ENCODE data around the gene MED10. TPM values are rescaled to one million over a fixed set of nuclear protein-coding genes. Genes with fewer than 3 reads are reported as not detected.

Gene MED10
- total RNA-seq, 1 experiment from 2014 or later: 40.2 TPM

DNA sequence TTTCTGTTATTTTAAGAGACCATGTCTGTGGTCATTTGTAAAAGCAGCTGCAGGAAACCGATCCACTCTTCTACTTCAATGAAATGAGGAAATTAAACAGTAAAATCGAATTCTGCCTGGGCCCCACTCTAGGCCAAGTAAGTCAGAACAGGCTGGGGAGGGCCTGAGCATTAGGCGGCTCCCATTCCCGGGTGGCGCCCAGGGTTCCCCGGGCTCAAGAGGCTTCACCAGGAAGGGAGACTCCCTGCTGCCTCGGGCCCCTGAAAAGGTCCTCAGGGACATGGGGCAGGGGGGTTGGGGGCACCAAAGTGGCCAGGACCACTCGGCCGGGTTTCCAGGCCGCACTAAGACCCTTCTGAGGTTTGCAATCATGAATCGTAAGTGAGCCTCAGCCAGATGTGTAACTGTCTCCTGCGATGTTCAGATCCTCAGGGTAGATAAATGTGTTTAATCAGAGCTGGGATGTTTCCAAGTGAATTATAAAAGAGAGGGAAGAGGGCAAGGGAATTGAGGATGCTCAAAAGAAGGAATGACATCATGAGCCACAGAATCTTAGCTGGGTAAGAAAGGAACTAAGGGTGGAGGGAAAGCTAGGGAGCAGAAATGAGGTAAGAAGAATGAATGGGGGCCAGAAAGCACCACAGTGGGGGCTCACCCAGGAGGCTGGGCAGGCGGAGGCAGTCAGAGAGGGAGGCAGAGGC lies 24.6 kb downstream of the MED10 start:
- DNase-seq (ENCODE audit: low read depth): no peak

DNA sequence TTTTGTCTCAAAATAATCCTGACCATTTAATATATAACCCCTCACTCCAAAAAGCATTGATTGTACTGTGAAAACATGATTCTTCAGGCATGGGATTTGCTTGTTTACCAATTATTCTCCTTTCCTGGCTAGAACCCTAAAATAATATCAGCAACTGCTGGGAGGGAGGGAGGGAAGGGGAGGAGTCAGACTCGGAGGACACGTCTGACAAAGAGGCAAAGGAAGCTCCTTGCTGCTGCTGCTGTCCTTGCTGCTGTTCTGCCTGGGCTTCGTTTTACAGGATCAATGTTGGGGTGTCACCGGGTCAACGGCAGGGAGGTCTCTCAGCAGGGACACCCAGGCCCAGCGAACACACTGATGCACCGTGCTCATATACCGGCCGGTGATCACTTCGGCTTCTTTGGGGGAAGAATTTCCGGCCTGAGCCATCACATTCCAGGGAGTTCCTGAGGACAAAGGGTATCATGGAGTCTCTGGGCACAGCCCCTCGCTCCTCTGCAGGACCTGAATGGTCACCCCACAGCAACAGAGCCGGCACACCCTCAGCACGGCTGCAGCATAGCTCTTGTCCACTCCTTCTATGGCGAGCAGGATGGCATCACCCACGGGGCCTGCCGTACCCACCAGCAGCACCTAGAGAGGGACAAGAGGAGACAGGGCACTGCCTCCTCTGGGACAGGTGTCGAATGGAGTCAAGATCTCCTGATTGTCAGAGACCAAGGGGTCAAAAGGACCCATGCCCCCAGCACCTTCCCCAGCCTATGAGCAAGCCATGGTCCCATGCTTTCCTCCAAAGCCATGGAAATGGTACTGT lies 27.9 kb downstream of the MED10 start:
- no peak for DNase-seq (ENCODE audit: low read depth)

DNA sequence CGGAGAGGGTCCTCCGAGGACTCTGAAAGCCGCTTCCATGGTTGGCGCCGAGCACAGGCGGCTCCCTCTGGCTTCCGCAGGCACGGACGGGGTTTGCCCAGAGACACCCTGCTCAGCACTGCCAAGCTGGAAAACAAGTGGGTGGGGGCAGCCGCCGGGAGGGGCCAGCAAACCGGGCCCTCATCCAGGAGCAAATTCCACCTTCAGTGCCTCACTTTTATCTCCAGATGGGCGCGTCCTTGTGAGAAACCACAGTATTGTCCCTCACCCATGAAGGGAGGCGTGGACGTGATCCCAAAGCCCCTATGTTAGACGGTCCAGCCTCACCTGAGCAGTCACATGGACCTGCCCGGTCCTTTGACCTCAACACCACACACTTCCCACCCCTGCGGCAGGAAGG lies 29.0 kb downstream of the MED10 start:
- DNase-seq (ENCODE audit: low read depth): no peak

DNA sequence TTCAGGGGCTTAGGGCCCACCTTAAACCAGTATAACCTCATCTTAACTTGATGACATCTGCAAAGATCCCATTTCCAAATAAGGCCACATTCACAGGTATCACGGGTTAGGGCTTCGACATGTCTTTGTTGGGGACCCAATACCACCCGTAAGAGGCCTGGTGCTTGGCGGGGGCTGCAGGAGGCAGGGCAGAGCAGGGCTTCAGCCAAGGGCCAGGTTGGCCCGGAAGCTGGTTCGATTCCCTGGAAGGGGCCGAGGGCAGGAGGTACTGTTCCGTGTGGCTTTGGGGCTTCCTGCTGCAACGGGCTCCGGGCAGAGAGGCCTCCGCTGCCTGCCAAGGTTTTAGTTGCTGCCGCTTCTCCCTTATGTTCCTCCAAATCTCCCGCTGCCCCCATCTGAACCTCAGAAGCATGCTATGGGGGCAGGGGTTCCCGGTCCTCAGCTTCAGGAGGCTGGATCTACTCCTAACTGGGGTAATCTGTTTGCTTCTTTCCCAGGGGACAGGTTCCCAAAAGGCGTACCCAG lies 29.8 kb downstream of the MED10 start:
- no peak for DNase-seq (ENCODE audit: low read depth)

DNA sequence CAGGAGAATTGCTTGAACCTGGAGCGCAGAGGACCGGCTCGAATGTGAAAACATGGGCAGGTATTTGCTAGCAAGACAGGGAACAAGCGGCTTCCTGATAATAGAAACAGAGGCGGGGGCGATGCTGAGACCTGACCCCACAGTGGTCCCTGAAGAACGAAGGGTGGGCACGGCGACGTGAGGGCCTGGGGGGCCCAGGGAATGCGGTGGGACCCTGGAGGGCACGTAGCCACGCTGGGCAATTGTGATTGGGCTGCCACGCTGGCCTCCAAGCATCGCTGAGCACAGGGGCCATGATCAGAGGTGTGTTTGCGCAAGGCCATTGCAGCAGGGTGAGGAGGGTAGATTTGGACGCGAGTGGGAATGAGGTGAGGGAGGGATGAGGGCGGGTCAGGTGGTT lies 30.7 kb downstream of the MED10 start:
- no peak for DNase-seq (ENCODE audit: low read depth)

DNA sequence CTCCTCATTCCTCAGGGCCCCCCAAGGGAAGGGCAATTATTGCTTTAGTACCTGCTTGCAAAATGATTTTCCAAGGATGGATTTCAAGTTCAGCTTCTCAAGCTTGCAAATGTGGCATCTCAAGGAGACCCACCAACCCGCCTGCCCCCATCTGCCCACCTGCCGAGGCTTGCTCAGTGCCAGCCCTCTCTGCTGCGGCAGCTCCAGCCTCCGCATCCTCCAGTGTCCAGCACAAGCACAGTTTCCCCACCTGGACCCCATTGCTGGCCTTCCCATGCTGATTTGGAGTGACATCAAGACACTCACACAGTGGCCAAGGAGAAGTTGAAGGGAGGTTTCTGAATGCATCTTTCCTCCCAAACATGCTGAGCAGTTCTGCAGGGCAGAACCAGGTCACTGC lies 31.2 kb downstream of the MED10 start:
- no peak for DNase-seq (ENCODE audit: low read depth)

DNA sequence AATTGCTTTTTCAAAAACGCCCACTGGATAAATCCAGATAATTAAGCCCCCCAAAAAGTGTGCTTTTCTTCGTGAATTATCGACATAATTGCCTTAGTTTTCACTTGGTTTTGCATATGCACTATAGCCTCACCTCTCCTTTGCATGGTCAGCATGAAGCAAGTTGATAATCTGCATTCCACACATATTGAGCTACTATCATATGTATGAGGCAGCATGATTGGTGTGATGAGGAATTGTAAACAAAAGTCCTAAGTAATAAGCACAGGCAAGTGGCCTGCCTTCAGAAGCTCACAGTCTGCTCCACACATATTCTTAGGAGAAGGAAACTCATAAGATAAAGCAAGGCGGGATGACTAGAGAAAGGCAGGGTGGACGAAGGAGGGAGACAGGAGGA lies 33.8 kb downstream of the MED10 start:
- DNase-seq (ENCODE audit: low read depth): no peak

DNA sequence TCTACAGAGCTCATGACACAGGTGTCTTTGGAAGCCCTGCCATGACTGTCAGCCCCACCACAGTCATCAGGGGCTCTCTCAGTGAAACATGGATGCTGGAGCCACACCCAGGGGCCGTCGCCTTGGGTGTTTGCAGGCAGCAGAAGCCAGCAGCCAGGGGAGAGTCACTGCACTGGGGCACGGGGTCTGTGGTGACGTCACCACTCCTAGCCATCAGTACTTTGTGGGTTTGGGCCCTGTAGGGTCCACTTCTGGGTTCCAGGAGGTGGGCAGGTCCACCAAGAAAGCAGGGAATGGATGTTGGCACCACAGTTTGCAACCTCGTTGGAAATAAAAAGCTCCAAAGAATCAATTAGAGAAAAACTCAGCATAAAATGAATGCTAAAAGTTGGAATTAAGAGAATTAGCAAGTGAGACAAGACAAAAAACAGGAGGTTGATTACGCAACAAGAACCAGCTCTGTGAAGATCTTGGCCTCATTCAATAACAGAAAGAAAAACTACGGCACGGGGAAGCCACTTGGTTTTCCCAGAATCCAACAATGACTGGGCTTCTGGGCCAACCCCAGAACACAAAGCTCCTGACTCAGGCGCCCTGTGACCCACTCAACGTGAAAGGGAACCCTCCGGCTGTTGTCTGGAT lies 34.3 kb downstream of the MED10 start:
- no peak for DNase-seq (ENCODE audit: low read depth)

DNA sequence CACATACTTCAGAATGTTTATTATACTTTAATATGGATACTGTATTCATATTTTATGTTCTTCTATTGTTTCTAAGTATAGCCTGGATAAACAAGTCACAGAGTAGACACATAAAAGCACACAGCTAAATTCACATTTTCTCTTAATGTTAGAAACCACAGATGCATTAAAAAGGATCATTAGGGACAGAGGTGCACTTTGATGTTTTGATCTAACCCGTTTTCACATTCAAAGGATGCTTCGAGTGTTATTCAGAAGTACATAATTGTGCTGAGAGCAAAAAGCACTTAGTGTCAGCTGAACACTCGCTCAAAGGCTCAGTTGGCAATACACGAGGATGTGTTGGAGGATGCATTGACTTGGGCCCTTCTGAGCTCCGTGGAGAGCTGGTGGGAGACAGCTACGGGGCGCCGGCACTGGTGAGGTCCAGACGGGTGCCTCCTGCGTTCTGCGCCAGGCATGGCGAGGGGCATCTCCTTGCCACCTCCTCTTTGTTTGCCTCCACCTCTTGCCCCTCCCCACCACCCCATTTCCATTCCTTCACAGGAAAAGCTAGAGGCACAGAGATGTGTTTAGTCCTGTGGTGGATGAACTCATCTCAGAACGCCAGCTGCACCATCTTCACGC lies 35.5 kb downstream of the MED10 start:
- DNase-seq (ENCODE audit: low read depth): no peak

DNA sequence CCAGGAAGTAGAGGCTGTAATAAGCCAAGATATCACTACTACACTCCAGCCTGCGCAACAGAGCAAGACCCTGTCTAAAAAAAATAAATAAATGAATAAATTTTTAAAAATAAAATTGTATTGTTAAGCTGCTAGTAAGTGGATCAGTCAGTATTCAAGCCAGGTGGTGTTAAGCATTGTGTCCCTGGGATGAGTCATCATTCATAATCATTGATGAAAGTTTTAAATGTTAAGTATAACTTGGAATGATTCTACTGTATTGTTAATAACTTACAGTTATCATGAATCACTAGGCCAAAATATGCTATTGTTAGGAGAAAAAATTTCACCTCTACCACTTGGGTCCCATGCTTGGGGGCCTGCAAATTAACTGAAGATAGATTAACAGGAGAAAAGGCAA lies 38.2 kb downstream of the MED10 start:
- DNase-seq (ENCODE audit: low read depth): no peak

DNA sequence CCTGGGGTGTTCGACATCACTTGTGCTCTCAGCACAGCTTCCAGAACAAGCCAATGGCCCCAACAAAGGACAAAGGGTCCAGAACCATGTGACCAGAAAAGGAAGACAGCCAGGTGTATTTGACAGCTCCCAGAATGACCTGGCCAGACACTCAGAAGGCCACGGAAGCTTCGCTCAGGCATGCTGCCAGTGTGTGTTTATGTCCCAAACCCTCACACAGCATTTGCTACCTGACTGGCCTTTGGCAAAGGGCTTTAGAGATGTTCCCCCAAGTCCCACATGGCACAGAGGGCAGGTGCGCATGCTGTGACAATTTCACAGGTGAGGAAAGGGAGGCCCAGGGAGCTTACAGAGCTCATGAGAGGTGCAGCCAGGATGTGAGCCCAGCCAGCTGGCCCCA lies 39.5 kb downstream of the MED10 start:
- no peak for DNase-seq (ENCODE audit: low read depth)

DNA sequence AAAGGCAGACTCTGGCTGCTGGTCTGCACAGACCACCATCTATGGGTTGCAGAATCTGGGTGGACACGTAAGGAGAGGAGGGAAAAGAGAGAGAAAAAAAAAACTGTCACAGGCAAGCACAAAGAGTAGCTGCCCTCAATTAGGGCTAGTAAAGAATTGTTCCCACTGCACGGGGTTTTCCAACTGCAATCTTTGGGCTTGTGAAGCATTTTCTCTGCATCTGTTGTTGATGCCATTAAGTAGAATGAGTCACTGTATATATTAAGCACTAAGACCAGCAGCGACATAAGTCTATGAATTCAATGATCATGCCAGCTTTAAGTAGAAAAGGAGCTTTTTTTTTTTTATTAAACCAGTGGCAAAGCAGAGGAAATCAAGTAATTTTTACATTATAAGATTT lies 40.2 kb downstream of the MED10 start:
- no peak for DNase-seq (ENCODE audit: low read depth)

DNA sequence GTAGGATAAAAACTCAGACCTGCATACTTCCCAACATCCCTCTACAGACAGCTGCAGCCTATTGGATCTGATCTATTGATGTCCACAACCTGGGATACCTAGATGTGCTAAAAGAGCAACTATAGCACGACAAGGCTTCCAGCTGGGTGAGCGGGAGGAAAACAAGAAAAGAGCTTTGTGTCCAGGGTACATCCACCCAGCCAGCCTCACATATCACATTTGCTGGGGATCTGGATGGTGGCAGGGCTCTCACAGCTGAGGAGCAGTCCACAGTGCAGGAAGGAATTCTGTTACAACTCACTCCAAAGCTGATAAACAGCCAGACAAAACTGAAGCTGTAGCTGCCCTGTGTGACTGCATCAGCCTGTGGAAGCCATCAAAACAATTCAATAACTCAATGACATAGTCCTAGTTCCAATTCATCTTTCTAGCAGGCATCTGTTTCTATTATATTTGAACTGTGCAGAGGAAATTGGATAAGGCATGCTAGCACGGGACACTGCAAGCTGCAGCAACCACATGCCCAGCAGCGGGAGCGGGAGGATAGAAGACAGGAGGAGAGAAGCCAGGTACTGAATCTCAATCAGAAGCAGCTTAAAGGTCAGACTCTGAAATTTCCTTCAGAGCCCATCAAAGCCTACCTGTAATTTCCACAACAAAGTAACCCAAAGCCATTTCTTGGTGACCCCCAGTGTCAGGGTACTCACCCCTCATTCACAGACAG lies 45.0 kb downstream of the MED10 start:
- DNase-seq (ENCODE audit: low read depth): no peak

DNA sequence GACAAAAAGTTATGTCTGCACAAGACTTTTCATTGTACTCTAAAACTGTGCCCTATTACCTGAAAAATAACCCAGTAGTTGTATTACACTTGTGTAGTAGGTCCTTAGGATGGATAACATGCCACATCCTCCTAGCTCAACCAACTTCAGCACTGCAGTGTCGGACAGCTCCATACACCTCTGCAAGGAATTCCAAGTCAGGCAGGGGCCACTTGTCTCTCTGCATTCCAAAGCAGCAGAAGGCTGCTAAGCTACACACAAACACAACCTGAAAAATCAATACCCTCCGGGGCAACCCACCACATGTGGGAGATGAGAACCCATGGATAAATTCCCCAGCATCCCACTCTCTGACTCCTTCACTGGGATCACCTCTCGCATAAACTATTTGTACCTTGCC lies 50.2 kb downstream of the MED10 start:
- DNase-seq (ENCODE audit: low read depth): peak; percentile 30

DNA sequence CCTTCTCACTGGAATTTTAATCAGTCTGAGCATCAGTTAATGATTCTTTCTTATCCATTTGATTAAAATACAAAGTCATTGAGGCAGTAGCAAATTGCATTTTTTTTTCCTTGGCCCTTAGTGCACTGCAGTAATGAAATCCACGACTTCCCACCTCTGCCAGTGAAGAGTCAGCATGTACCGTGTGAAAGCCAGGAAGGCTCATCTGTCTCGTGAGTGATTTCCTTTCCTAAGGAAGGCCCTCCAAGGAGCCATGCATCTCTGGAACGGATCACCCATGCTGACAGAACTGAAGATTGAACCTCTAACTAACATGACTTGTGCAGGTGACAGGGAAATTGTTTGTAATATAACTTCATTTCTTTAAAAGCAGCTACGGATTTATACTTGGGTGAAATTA lies 51.6 kb downstream of the MED10 start:
- DNase-seq (ENCODE audit: low read depth): no peak

DNA sequence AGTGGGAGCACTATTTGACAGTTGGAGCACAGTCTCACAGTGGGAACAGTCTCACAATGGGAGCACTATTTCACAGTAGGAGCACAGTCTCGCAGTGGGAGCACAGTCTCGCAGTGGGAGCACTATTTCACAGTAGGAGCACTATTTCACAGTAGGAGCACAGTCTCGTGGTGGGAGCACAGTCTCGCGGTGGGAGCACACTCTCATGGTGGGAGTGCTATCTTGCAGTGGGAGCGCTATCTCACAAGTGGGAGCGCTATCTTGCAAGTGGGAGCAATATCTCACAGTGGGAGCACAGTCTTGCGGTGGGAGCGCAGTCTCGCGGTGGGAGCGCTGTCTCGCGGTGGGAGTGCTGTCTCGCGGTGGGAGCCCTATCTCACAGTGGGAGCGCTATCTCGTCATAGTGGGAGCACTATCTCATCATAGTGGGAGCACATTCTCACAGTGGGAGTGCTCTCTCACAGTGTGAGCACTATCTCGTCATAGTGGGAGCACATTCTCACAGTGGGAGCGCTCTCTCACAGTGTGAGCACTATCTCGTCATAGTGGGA lies 56.1 kb downstream of the MED10 start:
- no peak for DNase-seq (ENCODE audit: low read depth)

Other genes with a start within 250 kb of the MED10 start
- gene UBE2QL1, start 70.3 kb upstream of the MED10 start, total RNA-seq (2014; rRNA removed; shearing (Covaris generic)): not detected in 2 replicates

Measured in HT1080 (cell line).